T-helper 2 cell (primary cell): ENCODE results near the gene PLCL1.

Source experiments
- DNase-seq, 5 experiments: peaks; one replicate each; pipeline versions ENCODE4 v3.0.0 to v3.0.0-alpha.2; 2012 to 2022

Gene PLCL1

GRCh38 chr2:197857476-197858107 is 53.2 kb downstream of the PLCL1 start:
- no peak for DNase-seq

GRCh38 chr2:197858607-197859140 is 54.3 kb downstream of the PLCL1 start:
- DNase-seq, result no peak

- no peak for DNase-seq
These were observed 58.0 kb downstream of the PLCL1 start for GRCh38 chr2:197862246-197862955.

- DNase-seq, result no peak
These were observed 59.4 kb downstream of the PLCL1 start for GRCh38 chr2:197863744-197864143.

GRCh38 chr2:197866455-197866854 is 62.1 kb downstream of the PLCL1 start:
- no peak for DNase-seq

GRCh38 chr2:197867033-197867432 is 62.6 kb downstream of the PLCL1 start:
- DNase-seq, result no peak

GRCh38 chr2:197867624-197868023 is 63.2 kb downstream of the PLCL1 start:
- DNase-seq, result peak in 1 of 5 experiments; percentile 65

- DNase-seq, result peak in 1 of 5 experiments; percentile 79
These were observed 63.8 kb downstream of the PLCL1 start for GRCh38 chr2:197868206-197868605.

GRCh38 chr2:197869041-197869440 is 64.6 kb downstream of the PLCL1 start:
- no peak for DNase-seq

- DNase-seq, result peak in 4 of 5 experiments; percentile 17 to 96 (median 28)
These were observed 65.2 kb downstream of the PLCL1 start for GRCh38 chr2:197869501-197870111.

GRCh38 chr2:197870137-197870536 is 65.7 kb downstream of the PLCL1 start:
- DNase-seq, result no peak

GRCh38 chr2:197871780-197872456 is 67.5 kb downstream of the PLCL1 start:
- no peak for DNase-seq

GRCh38 chr2:197873293-197873701 is 68.9 kb downstream of the PLCL1 start:
- no peak for DNase-seq

GRCh38 chr2:197875763-197876162 is 71.4 kb downstream of the PLCL1 start:
- no peak for DNase-seq

- no peak for DNase-seq
These were observed 72.1 kb downstream of the PLCL1 start for GRCh38 chr2:197876524-197876923.

- no peak for DNase-seq
These were observed 72.6 kb downstream of the PLCL1 start for GRCh38 chr2:197877038-197877437.

- no peak for DNase-seq
These were observed 74.4 kb downstream of the PLCL1 start for GRCh38 chr2:197878792-197879191.

- DNase-seq, result no peak
These were observed 75.5 kb downstream of the PLCL1 start for GRCh38 chr2:197879812-197880408.

- no peak for DNase-seq
These were observed 79.1 kb downstream of the PLCL1 start for GRCh38 chr2:197883354-197884032.

GRCh38 chr2:197884252-197884651 is 79.9 kb downstream of the PLCL1 start:
- DNase-seq, result no peak

GRCh38 chr2:197885126-197885525 is 80.7 kb downstream of the PLCL1 start:
- no peak for DNase-seq

GRCh38 chr2:197885587-197885986 is 81.2 kb downstream of the PLCL1 start:
- no peak for DNase-seq
